Activated CD4-positive, alpha-beta T cell treated with anti-CD3 and anti-CD28 coated beads, Interleukin-2, amount 50 U/mL, for 1 hour (primary cell): ENCODE results near the gene FBXO44.

Experiments
- DNase-seq: peaks from one replicate; pipeline ENCODE4 v3.0.0-alpha.2; 2020

The FBXO44 gene

DNA sequence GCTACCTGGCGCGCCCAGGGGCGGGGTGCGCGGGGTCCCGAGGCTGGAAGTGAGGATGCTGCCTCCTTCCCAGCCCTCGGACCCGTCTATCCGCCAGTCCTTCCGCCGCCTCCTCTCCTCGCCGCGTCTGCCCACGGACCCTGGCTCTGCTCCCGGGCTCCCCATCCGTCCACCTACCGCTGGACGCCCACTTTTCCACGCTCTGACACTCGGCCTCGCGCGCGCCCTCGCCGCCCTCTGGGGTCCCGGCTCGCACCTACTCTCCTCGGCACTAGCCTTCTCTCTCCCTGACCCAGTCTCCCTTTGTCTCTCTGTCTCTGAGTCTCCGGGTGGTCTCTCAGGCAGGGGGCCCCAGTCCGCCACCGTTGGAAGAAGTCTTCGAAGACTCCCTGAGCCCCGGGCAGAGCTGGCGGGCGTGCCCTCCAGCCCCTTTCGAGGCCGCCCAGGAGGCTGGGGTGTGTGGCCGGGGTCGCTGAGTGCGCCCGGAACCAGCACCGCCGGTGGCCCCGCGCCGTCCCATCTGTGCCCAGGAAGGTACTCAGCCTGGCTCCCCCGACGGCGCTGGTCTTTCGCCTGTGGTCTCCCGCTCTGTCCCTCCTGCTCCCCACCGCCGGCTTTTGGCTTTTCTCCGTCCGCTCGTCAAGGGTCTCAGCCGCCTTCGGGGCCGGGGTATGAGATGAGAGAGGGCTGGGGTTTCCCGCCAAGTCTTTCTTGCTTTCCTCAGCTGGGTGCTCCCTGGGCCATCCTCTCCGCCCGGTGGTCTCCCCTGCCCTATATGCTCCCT lies 37.4 kb downstream of the FBXO44 start:
- DNase-seq = no peak

DNA sequence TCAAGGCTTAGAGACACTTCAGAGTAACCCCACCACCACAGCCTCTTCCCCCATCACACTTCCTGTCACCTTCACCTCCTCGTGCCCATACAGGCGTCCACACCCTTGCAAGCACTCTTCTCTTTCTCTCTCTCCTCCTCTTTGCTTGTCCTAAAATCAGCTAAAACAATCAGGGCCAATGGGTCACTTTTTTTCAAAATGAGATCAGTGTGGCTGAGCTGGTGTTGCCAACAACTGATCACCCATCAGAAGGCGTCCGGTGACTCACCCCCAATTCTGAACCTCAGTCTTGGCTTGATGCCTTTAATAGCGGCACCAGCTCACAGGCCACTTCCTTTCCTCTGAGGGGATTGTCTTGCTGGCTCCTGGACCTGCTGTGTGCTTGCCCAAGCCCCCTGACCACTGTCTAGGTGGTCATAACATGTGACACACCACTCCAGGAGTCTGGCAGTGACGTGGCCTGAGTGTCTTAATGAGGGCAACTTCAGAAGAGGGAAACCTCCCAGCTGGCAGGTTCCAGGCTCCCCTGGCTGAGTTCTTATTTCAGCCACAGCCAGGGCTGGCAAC lies 38.4 kb downstream of the FBXO44 start:
- DNase-seq = no peak

DNA sequence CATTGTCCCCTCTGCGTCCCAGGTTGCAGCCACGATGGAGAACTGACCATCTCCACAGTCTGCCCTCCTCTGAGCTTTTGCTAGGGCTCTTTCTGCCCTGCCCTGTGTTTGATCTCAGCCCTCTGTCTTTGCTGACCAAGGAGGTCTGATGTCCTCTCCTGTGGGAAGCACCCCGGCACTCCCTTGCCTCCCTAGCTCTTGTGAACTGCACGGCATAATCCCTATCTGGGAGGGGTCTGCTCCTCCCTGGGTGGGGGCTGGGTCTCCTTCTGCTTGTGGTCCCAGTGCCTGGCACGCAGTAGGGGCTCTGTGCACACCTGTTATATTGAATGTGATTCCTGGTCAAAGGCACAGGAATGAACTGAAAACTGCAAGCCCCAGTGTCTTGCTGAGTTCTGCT lies 39.2 kb downstream of the FBXO44 start:
- no peak for DNase-seq

DNA sequence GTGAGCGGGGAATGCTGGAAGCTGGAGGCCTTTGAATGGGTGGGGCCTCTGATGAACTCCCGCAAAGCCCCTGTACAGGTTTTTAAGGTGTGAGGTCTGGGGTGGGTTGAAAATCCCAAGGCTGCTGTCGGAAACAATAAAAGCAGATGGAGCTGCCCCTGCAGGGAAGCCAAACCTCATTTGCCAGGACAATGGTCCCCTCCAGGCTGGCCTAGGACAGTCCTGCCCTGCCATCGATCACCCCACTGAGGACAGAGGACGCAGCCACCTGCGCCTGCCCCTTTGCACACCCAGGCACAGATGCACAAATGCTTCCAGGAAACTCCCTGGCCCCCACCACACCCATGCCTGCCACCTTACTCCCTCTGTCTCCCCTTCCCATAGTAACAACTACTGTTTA lies 41.2 kb downstream of the FBXO44 start:
- DNase-seq = no peak

DNA sequence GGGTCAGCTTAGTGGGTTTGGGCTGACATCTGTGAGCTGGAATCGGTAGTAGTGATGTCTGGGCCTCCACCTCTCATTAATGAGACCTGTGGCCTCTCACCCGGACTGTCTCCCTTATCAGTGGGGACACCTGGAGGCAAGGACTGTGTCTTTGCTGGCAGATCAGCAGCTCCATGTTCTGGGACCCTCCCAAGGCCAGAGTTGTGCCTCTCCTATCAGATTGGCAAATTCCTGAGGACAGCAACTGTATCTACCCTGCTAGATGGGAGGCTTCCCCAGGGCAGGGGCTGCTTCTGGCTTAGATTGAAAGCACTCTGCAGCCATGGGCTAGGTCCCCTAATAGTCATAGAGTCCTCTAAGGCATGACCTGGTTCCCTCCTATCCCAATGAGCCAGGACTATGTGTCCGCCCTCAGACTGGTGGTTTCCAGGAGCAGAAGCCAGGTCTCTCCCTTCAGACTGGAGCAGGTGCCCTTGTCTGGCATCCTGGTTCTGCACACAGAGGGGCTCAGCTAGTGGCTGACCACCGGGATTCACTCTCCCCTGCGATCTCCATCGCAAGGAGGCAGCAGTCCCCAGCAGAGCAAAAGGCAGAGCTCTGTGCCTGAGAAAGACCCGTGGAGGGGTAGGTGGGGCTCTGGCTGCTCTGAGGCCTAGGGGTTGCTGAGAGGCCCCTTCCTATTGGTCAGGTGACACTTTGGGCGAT lies 42.7 kb downstream of the FBXO44 start:
- no peak for DNase-seq

DNA sequence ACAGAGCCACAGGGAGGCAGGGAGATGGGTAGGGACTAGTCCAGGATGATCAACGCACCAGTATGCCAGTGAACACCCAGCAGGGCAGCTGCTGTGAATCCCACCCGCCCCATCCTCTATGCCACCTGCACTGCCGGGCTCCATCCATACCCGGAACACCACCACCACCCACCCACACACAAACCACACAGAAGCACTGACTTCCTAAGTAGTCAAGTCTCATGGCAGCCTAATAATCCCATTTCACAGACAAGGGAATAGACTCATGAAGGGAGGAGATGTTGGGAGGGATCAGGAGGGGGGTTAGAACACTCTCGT lies 43.2 kb downstream of the FBXO44 start:
- DNase-seq = no peak

DNA sequence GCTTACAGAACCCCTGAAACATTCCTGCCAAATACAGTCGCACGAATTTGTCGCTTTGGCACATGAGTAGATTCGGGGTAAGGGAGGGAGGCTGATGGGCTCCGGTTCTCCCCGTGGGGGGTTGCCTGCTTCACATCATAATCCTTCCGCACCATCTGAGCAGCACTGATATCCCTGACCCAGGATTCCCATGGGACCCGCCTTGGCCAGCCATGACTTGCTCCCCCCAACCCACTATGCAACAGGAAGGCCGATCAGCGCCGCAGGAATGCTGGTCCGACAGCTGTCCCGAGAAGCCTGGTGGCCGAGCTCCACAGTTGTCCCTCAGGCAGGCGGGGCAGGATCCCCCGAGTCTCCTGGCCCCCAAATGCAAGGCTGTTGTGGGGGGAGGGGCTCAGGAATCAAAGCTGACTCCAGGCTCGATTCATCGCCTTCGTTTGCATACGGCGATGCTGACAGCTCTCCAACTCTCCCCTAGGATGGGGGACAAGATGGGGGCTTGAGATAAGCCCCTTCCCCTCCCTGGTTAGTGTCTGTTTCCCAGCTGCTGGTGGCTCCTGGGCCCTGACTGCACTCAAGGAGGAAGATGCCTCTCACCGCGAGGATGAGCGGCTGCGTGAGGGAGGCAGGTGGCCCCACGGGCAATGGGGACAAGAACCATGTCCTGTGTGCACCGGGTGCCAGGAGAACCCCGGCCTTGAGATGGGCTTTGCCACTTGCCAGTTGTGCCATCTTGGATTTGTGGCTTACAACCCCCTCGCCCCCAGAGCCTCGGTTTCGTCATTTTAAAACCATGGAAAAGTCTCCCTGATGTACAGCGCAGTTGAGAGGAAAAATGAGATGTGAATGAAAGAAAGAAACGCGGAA lies 46.2 kb downstream of the FBXO44 start:
- no peak for DNase-seq

DNA sequence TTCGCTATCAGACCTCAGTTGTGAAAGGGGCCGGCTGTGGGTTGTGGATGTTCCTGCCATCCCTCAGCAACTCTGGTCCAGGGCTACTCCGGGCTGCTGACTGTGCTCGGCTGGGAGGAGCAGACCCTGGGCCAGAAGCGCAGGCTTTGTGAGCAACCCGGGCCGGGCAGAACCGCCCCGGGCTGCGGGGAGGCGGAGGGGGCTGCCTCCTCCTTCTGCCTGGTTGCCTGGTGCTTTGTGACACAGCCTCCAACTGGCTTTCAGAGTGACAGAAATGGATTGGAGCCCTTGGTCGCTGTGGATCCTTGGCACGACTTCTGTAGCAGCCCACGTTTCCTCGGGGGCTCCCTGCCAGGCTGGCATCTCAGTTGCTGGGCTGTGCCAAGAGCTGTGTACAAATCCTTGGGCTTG lies 46.9 kb downstream of the FBXO44 start:
- DNase-seq = no peak

DNA sequence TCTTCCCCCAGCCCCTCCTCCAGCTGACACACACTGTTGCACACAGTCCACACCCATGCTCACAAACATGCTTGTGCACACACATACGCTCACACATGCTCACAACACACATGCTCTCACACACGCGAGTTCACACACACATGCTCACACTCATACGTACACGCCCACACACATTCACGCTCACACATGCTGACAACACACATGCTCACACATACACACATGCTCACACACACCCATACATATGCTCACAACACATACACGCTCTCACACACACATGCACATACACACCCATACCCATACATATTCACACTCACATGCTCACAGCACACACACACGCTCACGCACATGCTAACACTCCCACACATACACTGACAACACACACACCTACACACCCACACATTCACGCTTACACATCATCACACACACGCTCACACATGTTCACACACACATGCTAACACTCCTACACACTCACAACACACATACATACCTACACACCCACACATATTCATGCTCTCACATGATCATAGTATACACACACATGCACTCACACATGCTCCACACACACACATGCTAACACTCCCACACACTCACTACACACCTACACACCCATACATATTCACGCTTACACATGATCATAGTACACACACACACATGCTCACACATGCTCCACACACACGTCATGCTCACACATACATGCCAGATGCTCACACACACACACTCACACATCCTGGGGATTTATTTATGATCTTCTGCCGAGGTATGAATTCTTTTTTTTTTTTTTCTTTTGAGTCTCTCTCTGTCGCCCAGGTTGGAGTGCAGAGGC lies 47.5 kb downstream of the FBXO44 start:
- DNase-seq = no peak

DNA sequence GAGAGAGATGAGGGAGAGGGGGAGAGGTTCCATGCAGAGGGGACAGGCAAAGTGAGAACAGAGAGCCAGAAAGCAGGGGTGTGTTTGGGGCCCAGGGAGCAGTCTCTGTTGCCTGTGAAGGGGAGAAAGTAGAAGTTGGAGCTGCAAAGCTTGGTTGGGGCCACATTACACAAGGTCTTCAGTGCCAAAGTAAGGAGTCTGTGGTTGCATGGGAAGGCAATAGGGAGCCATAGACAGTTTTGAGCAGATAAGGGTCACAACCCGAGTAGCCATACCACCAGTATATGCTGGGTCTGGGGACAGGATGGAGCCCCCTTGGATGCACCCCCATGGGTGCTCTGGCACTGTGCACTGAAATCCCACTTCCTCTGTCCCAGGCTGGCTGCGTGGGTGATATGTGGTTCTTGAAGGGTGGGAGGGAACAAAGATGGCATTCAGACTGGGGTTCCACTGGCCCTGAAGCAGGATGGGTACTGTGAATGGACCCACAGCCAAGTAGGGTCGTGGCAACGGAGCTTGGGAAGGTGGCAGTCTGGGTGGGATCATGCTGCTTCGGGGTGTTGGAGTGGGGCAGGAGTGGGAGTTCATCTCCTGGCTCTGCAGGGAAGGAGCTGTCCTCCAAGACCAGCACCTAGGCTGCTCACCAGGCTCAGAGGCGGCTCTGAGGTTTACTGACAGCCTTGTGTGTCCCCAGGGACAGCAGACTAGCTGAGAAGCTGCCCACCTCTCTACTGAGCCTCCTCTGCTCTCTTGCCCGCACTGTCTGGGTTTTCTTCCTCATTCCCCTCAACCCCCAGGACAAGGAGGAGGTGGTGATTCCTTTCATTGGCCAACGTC lies 48.9 kb downstream of the FBXO44 start:
- DNase-seq = no peak

DNA sequence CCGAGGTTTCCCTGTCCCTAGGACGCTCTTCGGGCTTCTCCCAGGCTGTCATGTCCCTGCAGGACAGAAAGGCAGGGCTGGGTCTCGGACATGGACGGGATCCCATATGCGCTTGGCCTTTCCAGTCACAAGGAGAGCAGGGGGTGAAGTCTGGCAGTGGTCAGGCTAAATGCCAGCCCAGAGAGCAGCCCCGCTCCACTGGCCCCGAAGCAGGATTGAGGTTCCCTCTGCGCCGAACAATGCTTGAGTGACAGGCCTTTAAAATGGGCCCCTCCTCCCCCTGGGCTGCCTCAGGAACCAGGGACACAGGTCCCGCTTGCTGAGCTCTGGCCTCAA lies 49.5 kb downstream of the FBXO44 start:
- no peak for DNase-seq

DNA sequence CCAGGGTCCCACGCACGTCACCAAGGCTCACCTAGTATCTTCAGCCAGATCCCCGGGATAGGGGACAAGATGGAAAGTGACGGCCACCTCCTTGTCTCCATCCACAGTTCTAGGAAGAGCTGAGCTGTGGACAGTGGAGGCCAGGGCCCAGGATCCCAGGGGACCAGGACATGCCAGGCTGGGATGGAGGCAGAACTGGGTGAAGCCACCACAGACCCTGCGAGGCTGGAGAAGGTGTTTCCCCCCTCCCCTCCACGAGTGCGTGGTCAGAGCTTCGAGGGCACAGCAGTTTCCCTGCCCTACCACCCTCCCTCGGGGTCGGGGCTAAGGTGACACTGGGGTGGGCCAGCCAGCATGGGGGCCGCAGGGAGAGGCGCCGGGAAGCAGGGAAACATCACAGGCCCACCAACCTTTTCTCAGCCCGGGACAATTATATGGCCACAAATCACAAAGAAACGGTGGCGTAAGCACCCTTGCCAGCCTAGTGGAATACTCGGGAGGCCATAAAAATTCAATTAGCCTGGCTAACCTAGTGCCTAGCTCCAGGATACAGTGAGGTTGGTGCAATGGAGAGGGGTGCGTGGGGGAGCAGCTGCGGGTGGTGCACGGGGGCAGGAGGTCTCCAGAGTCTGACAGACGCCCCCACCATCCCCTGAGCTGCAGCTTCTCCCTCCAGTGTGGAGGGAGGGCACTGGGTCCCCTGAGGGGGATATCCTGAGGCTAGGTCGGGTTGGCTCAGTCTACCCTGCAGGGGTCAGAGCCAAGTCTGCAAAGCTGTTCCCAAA lies 50.2 kb downstream of the FBXO44 start:
- no peak for DNase-seq

DNA sequence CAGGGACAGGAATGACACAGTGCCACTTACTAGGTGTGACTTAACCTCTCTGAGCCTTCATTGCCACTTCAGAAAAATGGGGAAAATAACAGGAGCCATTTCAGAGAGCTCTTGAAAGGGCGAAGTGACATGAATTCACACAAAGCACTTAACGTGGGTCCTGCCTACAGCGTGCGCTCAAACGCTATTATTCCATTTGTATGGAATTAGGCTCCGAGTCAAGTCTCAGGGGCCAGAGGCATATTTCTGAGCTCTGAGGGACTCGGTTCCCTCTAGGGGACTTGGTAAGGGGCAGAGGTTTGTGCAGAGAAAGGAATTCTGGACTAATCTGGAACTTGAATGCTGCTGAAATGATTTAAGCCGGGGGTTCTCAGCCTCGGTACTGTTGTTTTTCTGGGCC lies 50.9 kb downstream of the FBXO44 start:
- DNase-seq = no peak

DNA sequence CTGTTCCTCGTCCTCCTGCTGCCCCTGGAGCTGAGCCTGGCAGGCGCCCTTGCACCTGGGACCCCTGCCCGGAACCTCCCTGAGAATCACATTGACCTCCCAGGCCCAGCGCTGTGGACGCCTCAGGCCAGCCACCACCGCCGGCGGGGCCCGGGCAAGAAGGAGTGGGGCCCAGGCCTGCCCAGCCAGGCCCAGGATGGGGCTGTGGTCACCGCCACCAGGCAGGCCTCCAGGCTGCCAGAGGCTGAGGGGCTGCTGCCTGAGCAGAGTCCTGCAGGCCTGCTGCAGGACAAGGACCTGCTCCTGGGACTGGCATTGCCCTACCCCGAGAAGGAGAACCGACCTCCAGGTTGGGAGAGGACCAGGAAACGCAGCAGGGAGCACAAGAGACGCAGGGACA lies 51.6 kb downstream of the FBXO44 start:
- no peak for DNase-seq

DNA sequence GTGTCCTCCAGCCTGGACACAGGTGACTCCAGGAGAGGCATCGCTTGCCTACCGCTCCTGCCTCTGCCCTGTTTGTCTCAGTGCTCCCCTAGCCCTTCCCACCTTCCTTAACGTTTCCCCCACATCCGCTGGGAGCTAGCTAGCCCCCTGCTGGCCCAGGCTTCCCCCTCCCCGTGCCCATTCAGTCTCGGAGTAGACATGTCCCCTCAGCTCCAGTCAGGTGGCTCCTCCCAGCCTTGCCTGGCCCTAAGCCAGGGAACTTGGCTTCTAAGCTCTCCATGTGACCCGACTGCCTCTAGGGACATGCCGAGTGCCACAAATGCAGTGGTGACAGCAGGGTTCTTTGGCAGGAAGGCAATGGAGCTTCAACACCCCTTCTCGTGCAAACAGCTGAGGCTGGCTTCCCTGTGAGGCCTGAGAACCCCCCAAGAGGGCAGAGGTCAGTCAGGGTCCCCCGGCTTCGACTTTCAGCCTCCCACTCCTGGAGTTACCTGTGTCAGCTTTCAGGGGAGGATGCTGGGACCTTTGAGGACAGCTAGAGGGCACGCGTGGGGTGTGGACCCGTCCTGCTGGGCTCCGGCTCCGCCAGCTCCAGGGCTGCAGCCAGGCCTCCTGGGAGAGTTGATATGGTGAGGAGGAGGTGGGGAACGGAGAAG lies 53.1 kb downstream of the FBXO44 start:
- DNase-seq = no peak

DNA sequence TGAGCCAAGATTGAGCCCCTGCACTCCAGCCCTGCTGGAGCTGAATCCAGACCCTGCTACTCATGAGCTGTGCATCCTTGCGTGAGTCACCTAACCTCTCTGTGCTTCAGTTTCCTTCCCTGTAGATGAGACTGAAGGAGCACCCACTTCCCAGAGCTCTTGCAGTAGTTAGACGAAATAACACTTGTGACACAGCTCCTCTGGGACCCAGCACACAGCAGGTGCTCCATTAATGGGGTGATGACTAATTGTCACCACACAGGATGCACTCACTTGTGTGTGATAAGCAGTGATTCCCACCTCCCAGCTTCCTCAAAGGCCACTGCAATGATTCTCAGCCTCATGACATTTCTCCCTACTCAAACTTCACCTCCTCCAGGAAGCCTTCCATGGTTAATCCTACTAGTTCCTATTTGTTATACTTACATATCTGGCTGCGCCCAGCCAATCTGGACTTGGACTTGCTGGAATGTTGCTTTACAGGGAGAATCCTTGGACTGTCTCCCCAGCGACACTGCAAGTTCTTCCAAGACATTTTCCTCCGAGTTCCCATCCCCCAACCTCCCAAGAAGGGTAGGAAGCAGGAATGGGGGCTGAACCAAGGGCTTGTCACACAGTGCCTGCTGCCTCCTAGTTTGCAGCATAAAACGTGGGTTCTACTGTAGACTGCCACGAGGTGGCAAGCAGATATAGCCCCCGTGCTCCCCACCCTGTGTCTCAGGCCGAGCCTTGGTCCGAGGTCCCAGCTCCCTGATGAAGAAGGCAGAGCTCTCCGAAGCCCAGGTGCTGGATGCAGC lies 54.1 kb downstream of the FBXO44 start:
- no peak for DNase-seq

DNA sequence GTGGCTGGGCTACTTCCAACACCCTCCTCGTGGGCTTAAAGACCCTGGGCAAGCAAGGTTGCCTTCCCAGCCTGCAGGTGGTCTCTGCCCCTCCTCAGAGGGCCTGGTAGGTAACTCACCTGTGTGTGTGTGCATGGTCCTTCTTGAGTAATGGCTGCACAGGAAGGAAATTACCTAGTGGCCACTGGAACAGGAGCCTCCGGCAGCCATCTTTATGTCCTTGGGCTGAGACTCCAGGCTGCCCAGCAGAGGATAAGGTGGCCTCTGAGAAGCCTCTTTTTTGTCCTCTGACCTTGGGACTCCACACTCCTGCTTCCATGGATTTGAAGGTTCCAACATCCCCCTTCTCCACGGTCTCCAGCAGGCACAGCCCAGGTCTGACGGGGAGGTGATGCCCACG lies 56.8 kb downstream of the FBXO44 start:
- DNase-seq = no peak

DNA sequence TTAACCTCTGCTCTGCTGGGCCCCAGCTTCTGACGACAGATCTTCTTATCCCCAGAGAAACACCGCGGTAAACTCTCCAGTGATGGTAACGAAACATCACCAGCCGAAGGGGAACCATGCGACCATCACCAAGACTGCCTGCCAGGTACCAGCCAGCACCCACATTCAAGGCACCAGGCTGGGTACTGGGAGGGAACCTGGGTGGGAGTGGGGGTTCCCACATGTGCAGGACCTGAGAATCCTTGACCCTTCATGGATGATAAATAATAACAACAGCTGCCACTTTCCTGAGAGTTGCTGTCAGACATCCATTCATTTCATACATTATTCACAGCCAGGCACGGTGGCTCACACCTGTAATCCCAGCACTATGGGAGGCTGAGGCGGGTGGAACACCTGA lies 57.6 kb downstream of the FBXO44 start:
- DNase-seq = no peak
